Measurements from ENCODE around the gene AKAP6.
"Not testable (repeated sequence)": the region's sequence is repeated elsewhere in the genome, so short reads cannot be mapped to it uniquely, and the experiment has no call there.

Gene AKAP6

GRCh38 chr14:32784405-32784804 is 455.3 kb downstream of the AKAP6 start:
- H3K4me3 ChIP-seq (ENCODE audit: low read depth, low read length), result no peak overlapping the region
- no peak for TF ChIP-seq CTCF (IDR thresholded peaks at IDR 0.05; ENCODE audit: low read depth, low read length)

- no peak overlapping the region for H3K4me3 ChIP-seq (ENCODE audit: low read depth, low read length)
- no peak for TF ChIP-seq CTCF (IDR thresholded peaks at IDR 0.05; ENCODE audit: low read depth, low read length)
These were observed 456.5 kb downstream of the AKAP6 start for GRCh38 chr14:32785585-32785984.

GRCh38 chr14:32786886-32787285 is 457.8 kb downstream of the AKAP6 start:
- H3K4me3 ChIP-seq (ENCODE audit: low read depth, low read length), result no peak overlapping the region
- TF ChIP-seq CTCF (IDR thresholded peaks at IDR 0.05; ENCODE audit: low read depth, low read length), result no peak

GRCh38 chr14:32793033-32793432 is 463.9 kb downstream of the AKAP6 start:
- not testable (repeated sequence) for H3K4me3 ChIP-seq (ENCODE audit: low read depth, low read length)

GRCh38 chr14:32800320-32800719 is 471.2 kb downstream of the AKAP6 start:
- no peak overlapping the region for H3K4me3 ChIP-seq (ENCODE audit: low read depth, low read length)
- no peak for TF ChIP-seq CTCF (IDR thresholded peaks at IDR 0.05; ENCODE audit: low read depth, low read length)

- H3K4me3 ChIP-seq (ENCODE audit: low read depth, low read length), result no peak overlapping the region
- no peak for TF ChIP-seq CTCF (IDR thresholded peaks at IDR 0.05; ENCODE audit: low read depth, low read length)
These were observed 473.2 kb downstream of the AKAP6 start for GRCh38 chr14:32802295-32802694.

- no peak overlapping the region for H3K4me3 ChIP-seq (ENCODE audit: low read depth, low read length)
- no peak for TF ChIP-seq CTCF (IDR thresholded peaks at IDR 0.05; ENCODE audit: low read depth, low read length)
These were observed 476.9 kb downstream of the AKAP6 start for GRCh38 chr14:32805979-32806378.

GRCh38 chr14:32808644-32809043 is 479.5 kb downstream of the AKAP6 start:
- no peak for TF ChIP-seq CTCF (IDR thresholded peaks at IDR 0.05; ENCODE audit: low read depth, low read length)
- H3K4me3 ChIP-seq (ENCODE audit: low read depth, low read length), result no peak overlapping the region
